ENCODE measurements around the gene SIDT1.

The SIDT1 gene

GRCh38 chr3:113556316-113556945 lies 24.1 kb downstream of the SIDT1 start:
- Mint-ChIP-seq H3K36me3 (peaks cover 3% of the 10 kb centered on the region), H3K27ac (no peak overlapping the region), H3K27me3 (no peaks in the 10 kb centered on the region), H3K9me3 (no peaks in the 10 kb centered on the region), H3K4me1 (peaks cover 8% of the 10 kb centered on the region), H3K4me3 (no peak overlapping the region)
- CTCF ChIA-PET = interaction anchor here (1.1 to 1.8 kb wide), 4 partner anchors 16 to 63 kb away, joined by 3 to 9 read pairs (median 5); no protein-coding TSS in a partner anchor
- no peak for DNase-seq

- CTCF ChIA-PET = interaction anchor here (1.6 to 1.8 kb wide), 2 partner anchors 21 to 63 kb away, joined by 7 to 9 read pairs; no protein-coding TSS in a partner anchor
- H3K4me1 Mint-ChIP-seq = peaks cover 11% of the 10 kb centered on the region
- no peak overlapping the region for H3K4me3 Mint-ChIP-seq
- no peaks in the 10 kb centered on the region for H3K9me3 Mint-ChIP-seq
- no peaks in the 10 kb centered on the region for H3K27me3 Mint-ChIP-seq
- no peak overlapping the region for H3K27ac Mint-ChIP-seq
- no peak for DNase-seq
- peaks cover 3% of the 10 kb centered on the region for H3K36me3 Mint-ChIP-seq
These were observed 24.6 kb downstream of the SIDT1 start for GRCh38 chr3:113556946-113557335.

GRCh38 chr3:113557374-113557773 lies 25.0 kb downstream of the SIDT1 start:
- CTCF ChIA-PET = interaction anchor here (1.6 to 2.0 kb wide), 3 partner anchors 20 to 64 kb away, joined by 5 to 9 read pairs (median 7); no protein-coding TSS in a partner anchor
- Mint-ChIP-seq H3K27ac (no peak overlapping the region), H3K36me3 (peaks cover 3% of the 10 kb centered on the region), H3K4me3 (no peak overlapping the region), H3K27me3 (no peaks in the 10 kb centered on the region), H3K4me1 (peaks cover 11% of the 10 kb centered on the region), H3K9me3 (no peaks in the 10 kb centered on the region)
- no peak for DNase-seq

GRCh38 chr3:113559009-113559408 lies 26.7 kb downstream of the SIDT1 start:
- DNase-seq = no peak
- Mint-ChIP-seq H3K9me3 (no peaks in the 10 kb centered on the region), H3K27ac (no peak overlapping the region), H3K27me3 (no peaks in the 10 kb centered on the region), H3K4me3 (no peak overlapping the region), H3K36me3 (peaks cover 5% of the 10 kb centered on the region), H3K4me1 (peaks cover 11% of the 10 kb centered on the region)
- CTCF ChIA-PET = interaction anchor here (1.4 to 2.0 kb wide), 2 partner anchors 19 to 62 kb away, joined by 3 to 5 read pairs; no protein-coding TSS in a partner anchor

- Mint-ChIP-seq H3K9me3 (no peaks in the 10 kb centered on the region), H3K27me3 (no peaks in the 10 kb centered on the region), H3K4me1 (peaks cover 11% of the 10 kb centered on the region), H3K4me3 (no peak overlapping the region), H3K36me3 (peaks cover 5% of the 10 kb centered on the region), H3K27ac (no peak overlapping the region)
- CTCF ChIA-PET = interaction anchor here (1.4 to 1.8 kb wide), 3 partner anchors 18 to 67 kb away, joined by 3 to 8 read pairs (median 7); no protein-coding TSS in a partner anchor
- DNase-seq = no peak
These were observed 27.9 kb downstream of the SIDT1 start for GRCh38 chr3:113560271-113560670.

GRCh38 chr3:113560831-113561623 lies 28.7 kb downstream of the SIDT1 start:
- Mint-ChIP-seq H3K36me3 (peaks cover 5% of the 10 kb centered on the region), H3K4me1 (peaks cover 11% of the 10 kb centered on the region), H3K27ac (no peak overlapping the region), H3K27me3 (no peaks in the 10 kb centered on the region), H3K9me3 (no peaks in the 10 kb centered on the region), H3K4me3 (no peak overlapping the region)
- DNase-seq = no peak
- CTCF ChIA-PET = interaction anchor here (1.8 kb wide), 2 partner anchors 17 to 68 kb away, joined by 7 to 8 read pairs; no protein-coding TSS in a partner anchor

- H3K27ac Mint-ChIP-seq = no peak overlapping the region
- DNase-seq = no peak
- no peaks in the 10 kb centered on the region for H3K27me3 Mint-ChIP-seq
- no peak overlapping the region for H3K4me3 Mint-ChIP-seq
- CTCF ChIA-PET = interaction anchor here (0.8 kb wide), 1 partner anchor 12 kb away, joined by 3 read pairs; no protein-coding TSS in a partner anchor
- H3K36me3 Mint-ChIP-seq = peaks cover 10% of the 10 kb centered on the region
- no peaks in the 10 kb centered on the region for H3K9me3 Mint-ChIP-seq
- peaks cover 7% of the 10 kb centered on the region for H3K4me1 Mint-ChIP-seq
These were observed 33.2 kb downstream of the SIDT1 start for GRCh38 chr3:113565555-113565954.

- no peak for DNase-seq
- no peaks in the 10 kb centered on the region for H3K27me3 Mint-ChIP-seq
- CTCF ChIA-PET = no interaction called here
- H3K27ac Mint-ChIP-seq = no peak overlapping the region
- H3K36me3 Mint-ChIP-seq = peaks cover 9% of the 10 kb centered on the region
- H3K4me3 Mint-ChIP-seq = no peak overlapping the region
- H3K4me1 Mint-ChIP-seq = no peaks in the 10 kb centered on the region
- H3K9me3 Mint-ChIP-seq = no peaks in the 10 kb centered on the region
These were observed 37.8 kb downstream of the SIDT1 start for GRCh38 chr3:113570158-113570557.

- H3K36me3 Mint-ChIP-seq = peaks cover 9% of the 10 kb centered on the region
- no peaks in the 10 kb centered on the region for H3K9me3 Mint-ChIP-seq
- CTCF ChIA-PET = no interaction called here
- H3K27ac Mint-ChIP-seq = no peak overlapping the region
- no peak for DNase-seq
- no peak overlapping the region for H3K4me3 Mint-ChIP-seq
- H3K4me1 Mint-ChIP-seq = no peaks in the 10 kb centered on the region
- H3K27me3 Mint-ChIP-seq = no peaks in the 10 kb centered on the region
These were observed 39.0 kb downstream of the SIDT1 start for GRCh38 chr3:113571360-113571759.

GRCh38 chr3:113573728-113574127 lies 41.4 kb downstream of the SIDT1 start:
- CTCF ChIA-PET = interaction anchor here (0.6 kb wide), 1 partner anchor 49 kb away, joined by 3 read pairs; no protein-coding TSS in a partner anchor
- H3K27ac Mint-ChIP-seq = no peak overlapping the region
- H3K27me3 Mint-ChIP-seq = no peaks in the 10 kb centered on the region

GRCh38 chr3:113574213-113574612 lies 41.9 kb downstream of the SIDT1 start:
- Mint-ChIP-seq H3K4me1 (peaks cover 3% of the 10 kb centered on the region), H3K27me3 (no peaks in the 10 kb centered on the region), H3K36me3 (peaks cover 9% of the 10 kb centered on the region), H3K4me3 (no peak overlapping the region), H3K27ac (no peak overlapping the region), H3K9me3 (no peaks in the 10 kb centered on the region)
- CTCF ChIA-PET = interaction anchor here (0.6 kb wide), 1 partner anchor 49 kb away, joined by 3 read pairs; no protein-coding TSS in a partner anchor
- no peak for DNase-seq

More at GRCh38 chr3:113573728-113574127, 41.4 kb downstream of the SIDT1 start:
- peaks cover 9% of the 10 kb centered on the region for H3K36me3 Mint-ChIP-seq
- no peaks in the 10 kb centered on the region for H3K9me3 Mint-ChIP-seq
- H3K4me1 Mint-ChIP-seq = peaks cover 3% of the 10 kb centered on the region
- H3K4me3 Mint-ChIP-seq = no peak overlapping the region
- DNase-seq = no peak

GRCh38 chr3:113575206-113575605 lies 42.9 kb downstream of the SIDT1 start:
- CTCF ChIA-PET = interaction anchor here (0.9 to 5.0 kb wide), 3 partner anchors 77 to 82 kb away, joined by 4 to 69 read pairs (median 41); no protein-coding TSS in a partner anchor
- Mint-ChIP-seq H3K36me3 (peaks cover 6% of the 10 kb centered on the region), H3K27ac (no peak overlapping the region)

GRCh38 chr3:113585228-113585627 lies 52.9 kb downstream of the SIDT1 start:
- H3K36me3 Mint-ChIP-seq = peaks cover 9% of the 10 kb centered on the region

More at GRCh38 chr3:113575206-113575605, 42.9 kb downstream of the SIDT1 start:
- Mint-ChIP-seq H3K9me3 (no peaks in the 10 kb centered on the region), H3K27me3 (no peaks in the 10 kb centered on the region), H3K4me1 (peaks cover 3% of the 10 kb centered on the region), H3K4me3 (no peak overlapping the region)
- no peak for DNase-seq

GRCh38 chr3:113585720-113586119 lies 53.4 kb downstream of the SIDT1 start:
- CTCF ChIA-PET = no interaction called here
- Mint-ChIP-seq H3K36me3 (peaks cover 9% of the 10 kb centered on the region), H3K4me1 (peaks cover under 1% of the 10 kb centered on the region), H3K27me3 (no peaks in the 10 kb centered on the region), H3K9me3 (no peaks in the 10 kb centered on the region), H3K27ac (no peak overlapping the region), H3K4me3 (no peak overlapping the region)
- no peak for DNase-seq

More at GRCh38 chr3:113585228-113585627, 52.9 kb downstream of the SIDT1 start:
- no peaks in the 10 kb centered on the region for H3K27me3 Mint-ChIP-seq
- H3K4me3 Mint-ChIP-seq = no peak overlapping the region
- no peaks in the 10 kb centered on the region for H3K4me1 Mint-ChIP-seq
- H3K27ac Mint-ChIP-seq = no peak overlapping the region
- no peaks in the 10 kb centered on the region for H3K9me3 Mint-ChIP-seq
- CTCF ChIA-PET = no interaction called here
- no peak for DNase-seq

All from activated naive CD4-positive, alpha-beta T cell treated with anti-CD3 and anti-CD28 coated beads, Interleukin-2, amount 10 ng/mL, durations not matched to agents 7 days and 5 days (primary cell).